HG02759 (cell line): ENCODE data around the gene AKAP8.
"Not testable (repeated sequence)": the region's sequence is repeated elsewhere in the genome, so short reads cannot be mapped to it uniquely, and the experiment has no call there.

Experiments
- ATAC-seq: cut with Tn5 transposase; IDR thresholded peaks from one replicate; pipeline ENCODE4 v1.9.1; 2021; ENCODE audit warnings: mild to moderate bottlenecking, moderate library complexity; ENCODE audit not compliant: unreplicated experiment

Gene AKAP8

DNA sequence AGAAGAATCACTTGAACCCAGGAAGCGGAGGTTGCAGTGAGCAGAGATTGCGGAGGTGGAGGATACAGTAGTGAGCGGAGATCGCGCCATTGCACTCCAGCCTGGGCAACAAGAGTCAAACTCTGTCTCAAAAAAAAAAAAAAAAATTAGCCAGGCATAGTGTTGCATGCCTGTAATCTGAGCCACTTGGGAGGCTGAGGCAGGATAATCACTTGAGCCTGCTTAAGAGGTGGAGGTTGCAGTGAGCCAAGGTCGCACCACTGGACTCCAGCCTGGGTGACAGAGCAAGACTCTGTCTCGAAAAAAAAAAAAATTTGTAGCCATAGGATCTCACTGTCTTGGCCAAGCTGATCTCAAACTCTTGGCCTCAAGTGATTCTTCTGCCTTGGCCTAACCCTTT is 43.6 kb downstream of the AKAP8 start:
- ATAC-seq = not testable (repeated sequence)

DNA sequence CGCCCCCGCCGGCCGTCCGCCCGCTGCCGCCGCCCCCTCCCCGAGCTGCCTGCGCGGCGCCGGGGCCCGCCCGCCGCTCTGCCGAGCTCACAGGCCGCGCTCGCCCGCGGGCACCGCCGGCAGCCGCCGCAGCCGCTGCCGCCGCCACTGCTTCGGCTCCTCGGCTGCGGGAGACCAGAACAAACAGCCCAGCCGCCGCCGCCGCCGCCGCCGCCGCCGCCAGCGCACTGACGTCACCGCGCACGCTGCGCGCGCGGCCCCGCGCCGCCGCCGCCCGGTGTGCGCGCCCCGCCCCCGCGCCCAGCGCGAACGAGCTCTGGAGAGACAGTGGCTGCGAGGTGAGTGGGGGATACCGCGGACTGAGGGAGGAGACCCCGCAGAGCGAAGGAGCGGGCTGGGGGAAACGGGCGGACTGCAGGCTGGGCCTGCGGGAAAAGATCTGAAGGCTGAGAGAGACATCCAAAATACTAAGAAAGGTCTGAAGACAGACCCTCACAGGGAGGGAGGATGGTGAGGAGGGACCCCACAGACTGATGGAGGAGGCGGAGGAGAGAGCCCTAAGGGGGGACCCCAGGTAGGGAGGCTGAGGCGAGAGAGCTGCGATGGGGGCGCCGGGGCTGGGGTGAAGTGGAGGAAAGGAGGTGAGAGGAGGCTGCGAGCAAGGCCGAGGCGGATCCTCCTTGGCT is 47.1 kb downstream of the AKAP8 start, which contains the start of gene BRD4:
Gene BRD4 (minus strand): TSS at position 229 of the 686 bp plus-strand sequence. CDS start 59,440 bp downstream, outside the sequence.
- ATAC-seq = peak; percentile 63

DNA sequence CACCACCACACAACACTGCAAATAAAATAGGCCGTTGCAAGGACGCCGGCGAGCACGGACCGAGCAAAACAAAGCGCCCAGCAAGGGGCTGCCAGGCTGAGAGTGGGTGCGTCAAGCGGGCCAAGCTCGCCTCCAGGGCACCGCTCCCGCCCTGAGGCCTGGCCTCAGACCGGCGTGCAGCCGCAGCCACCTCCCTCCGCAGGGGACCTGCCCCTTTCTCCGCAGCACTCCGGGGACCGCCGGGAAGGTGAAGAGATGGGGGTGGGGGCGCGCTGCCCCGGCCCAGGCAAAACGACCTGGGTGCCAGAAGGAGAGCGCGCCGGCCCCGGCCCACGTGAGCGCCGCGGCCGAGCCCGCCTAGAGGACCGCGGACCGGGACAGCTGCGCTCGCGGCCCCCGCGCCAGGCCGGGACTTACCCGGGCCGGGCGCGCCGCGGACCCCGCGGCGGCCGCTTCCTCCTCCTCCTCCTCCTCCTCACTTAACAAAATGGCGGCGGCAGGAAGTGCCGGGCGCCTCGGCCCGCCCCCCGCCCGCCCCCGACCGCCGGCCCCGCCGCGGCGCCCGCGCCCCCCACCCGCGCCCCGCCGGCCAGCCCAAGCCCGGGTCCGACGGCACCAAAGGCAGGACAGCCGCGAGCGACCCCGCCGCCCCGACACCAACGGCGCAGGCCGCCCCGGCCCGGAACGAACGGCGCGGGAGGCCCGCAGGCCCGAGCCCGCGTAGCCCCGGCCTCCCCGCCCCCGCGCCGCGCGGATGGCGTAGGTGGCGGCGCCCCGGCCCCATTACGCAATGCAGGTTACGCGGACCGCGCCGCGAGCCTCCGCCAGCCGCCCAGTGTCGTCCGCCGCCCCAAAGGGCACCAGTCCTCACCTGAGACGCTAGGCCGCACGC is 47.9 kb downstream of the AKAP8 start:
- ATAC-seq = peak; percentile 46

DNA sequence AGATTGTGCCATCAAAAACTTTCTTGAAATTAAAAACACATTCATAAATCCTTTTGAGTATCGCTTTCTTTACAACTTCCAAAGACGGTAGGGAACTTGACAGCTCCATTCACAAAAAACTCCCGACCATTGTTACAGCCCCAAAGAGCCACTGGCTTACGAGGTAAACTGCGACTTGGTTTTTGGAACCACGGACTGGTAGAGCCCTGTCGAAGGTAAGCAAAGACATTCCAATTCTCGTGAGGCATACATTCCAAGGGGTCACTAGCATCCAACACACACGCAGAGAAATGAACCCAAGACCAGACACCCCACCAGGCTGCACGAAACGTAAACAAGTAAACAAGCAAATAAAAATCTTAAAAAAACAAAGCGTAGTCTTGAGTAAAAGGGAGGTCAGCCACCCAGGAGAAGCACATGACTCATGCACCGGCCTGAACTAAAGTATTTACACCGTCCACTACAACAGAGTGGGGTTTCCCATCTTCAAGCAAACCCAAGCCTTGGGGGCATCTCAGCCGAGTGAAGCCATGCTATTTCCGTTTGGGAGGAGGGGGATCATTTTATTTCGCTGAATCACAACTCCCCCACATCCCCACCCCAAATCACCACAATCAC is 48.7 kb downstream of the AKAP8 start:
- no peak for ATAC-seq

DNA sequence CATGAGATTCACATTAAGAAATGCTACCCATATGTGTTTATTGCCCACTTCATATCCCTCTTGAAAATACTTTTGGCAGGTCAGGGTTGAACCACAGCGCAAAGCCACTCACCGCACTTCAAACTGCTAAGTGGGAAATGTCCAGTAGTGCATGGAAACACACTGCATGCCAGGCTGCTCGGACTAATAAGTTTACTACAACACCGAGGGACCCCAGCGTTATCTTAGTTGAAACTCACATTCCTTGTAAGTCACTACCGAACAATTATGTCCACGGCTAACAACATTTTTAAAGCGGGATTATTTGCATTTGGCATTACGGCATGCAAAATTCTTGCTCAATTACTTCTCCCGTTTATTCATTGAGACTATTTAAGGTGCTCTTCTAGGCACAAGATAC is 51.3 kb downstream of the AKAP8 start:
- ATAC-seq = no peak

DNA sequence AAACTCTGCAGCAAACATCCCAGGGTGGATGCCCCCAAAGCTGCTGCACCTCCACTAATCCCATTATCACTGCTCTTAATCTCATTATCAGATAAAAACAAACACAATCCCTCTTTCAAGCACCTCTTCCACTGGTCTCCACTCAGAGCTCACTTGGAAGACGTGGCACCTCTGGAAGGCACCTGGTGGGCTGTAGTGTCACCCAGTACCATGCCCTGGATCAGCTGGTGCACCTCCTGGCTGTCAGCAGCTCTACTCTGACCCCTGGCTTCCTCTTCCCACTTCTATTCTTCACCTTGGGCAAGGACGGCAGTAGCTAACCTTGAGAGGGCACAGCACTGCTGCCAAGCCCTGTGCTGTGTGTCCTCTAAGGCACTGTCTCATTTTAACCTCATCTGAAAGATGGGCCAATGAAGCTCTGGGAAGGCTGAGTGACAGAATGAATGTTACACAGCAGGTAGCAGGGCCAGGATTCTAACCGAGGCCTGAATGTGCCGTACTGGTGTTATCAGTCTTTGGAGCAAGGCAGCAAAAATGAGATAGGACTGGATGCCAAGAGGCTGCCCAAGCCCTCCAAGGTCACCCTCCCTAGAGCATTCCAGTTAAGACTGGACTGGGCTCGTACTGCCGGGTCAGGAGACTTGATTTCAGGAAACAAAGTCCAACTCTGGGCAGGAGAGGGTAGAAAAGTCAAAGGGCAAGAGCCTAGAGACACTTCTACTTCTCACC is 54.6 kb downstream of the AKAP8 start:
- ATAC-seq = no peak

DNA sequence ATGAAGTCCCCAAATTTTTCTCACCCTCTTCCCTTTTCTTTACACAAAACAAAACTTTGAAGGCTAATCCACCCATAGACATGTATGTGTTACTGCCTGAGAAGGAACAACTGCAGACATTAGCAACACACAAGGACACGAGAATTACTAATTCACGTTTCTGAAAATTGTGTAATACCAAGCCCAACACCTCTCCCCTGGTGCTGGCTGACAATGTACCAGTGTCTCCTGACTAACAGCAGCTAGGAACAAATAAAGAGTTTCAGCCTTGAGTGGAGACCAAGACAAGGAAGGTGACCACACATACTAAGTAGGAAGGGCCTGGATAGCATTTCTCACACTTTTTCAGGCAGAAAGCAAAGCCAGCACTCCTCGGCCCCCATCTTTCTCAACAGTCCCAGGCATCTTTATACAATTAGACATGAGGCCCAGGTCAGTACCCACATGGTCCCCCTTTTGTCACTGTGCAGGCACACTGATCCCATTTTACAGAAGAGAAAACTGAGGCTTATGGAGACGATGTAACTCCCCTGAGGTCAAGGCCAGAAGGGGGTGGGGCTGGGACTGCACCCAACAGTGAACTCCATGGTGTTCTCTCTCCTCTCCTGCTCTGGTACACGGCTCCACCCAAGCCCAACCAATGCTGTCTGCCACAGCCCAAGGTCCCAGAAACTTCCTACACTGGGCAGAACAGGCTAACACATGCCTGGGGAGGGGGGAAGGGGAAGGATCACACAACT is 55.9 kb downstream of the AKAP8 start:
- ATAC-seq = no peak

DNA sequence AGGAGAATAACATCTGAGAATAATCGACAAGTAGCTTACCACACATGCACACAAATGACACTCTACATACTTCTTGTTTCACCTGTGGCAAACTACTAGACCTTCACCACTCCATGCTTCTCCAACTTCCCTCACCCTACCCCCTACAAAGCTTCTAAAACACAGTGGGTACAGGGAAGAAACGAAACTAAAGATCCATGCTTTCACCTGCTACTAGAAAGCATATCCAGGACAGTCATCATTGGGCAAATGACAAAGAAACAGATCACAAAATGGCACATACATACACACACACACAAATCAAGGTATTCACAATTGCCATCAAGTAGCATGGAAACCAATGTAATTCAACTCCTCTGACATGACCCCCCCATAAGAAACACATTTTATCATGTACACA is 57.8 kb downstream of the AKAP8 start:
- no peak for ATAC-seq

DNA sequence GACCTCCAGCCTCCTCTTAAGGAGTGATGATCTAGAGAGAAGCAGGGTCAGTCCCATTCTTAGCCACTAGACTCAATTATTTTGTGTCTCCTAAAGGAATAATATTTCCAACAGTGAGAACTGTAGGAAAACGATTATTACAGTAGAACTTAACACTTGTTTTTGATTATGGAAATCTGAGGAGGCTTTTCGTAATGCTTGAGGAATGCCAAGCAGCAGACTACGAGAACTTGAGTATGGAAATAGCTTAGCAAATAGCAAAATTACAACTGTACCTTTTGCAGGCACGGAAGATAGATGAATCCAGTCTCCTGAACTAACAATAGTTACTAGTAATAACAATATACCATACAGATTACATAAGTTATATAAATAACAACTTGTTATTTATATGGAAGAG is 59.5 kb downstream of the AKAP8 start:
- no peak for ATAC-seq

DNA sequence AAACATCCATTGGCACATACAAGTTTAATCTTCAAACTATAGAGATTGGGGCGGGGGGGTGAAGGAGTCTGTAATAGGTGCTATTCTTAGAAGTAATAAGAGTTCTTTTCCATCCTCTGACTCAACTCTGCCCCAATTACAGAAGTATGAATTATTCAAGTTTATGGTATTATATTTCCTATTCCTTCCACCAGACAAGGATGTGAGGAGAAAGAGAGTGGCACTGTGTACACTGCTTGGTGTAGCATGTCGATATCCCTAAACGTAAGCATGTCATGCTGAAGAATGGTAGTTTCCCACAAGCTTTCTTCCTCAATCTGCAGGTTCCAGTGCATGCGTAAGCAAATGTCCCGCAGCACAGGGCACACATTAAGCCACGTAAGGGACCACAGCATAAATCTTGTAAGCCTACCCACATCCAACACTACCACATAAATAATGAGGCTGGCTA is 61.3 kb downstream of the AKAP8 start:
- ATAC-seq = no peak

DNA sequence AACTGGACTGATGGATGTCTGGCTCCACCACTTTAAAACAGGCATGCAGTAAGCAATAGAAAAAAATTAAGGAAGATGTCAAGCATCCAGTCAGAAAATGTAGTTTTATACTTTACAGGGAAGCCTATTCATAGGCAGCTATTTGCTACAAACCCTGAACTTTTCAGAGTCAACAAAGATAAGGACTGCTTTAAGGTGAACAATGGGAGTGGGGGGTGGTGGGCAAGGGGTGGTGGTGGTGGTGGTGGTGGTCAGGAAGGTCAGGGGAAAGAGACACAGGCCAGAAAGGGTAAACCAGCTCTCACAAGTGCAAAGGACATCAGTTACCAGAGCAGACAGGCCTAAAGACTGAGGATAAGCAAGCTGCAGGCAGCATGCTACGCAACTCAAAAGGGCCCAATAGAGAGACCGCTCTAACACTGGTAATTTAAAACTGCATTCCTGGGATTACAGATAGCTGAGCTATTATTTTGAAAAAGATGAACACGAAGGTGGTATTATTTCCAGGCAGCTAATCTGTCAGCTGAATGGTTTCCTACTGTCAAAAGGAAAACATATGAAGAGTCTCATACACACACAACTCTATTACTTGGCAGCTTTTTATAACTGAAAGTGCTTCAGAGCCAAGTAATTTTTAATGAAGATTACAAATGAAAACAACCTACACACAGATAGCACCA is 62.1 kb downstream of the AKAP8 start:
- ATAC-seq = no peak

DNA sequence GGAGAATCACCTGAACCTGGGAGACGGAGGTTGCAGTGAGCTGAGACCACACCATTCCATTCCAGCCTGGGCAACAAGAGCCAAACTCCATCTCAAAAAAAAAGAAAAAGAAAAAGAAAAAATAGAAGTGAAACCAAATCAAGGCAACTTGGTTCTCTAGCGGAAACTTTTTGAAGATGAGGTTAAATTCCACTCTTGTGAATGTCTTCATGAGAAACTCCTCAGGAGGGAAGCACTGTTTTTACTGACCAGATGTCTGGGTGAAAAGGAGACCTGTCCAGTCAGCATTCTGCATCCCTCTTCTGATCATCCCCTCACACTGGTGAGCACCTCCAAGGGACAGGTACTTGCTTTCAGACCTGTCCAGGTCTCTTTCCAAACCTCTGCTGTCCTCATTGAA is 63.1 kb downstream of the AKAP8 start:
- ATAC-seq = no peak

DNA sequence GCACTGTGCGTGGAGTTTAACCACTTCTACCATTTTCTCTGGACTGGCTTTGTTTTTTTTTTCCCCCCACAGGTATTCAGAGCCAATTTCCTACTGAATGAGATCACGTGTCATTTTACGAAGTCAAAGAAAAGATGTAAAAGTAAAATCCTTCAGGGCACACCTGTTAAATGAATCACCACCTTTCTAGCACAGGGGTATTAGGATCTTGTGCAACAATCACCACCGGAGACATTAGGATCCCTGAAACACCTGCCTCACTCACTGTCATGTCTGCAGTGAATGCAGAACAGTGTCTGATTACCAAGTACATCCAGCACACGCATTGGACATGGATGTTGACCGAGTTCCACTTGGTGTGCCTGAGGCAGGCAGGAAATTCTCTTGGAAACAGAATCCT is 64.5 kb downstream of the AKAP8 start:
- no peak for ATAC-seq

DNA sequence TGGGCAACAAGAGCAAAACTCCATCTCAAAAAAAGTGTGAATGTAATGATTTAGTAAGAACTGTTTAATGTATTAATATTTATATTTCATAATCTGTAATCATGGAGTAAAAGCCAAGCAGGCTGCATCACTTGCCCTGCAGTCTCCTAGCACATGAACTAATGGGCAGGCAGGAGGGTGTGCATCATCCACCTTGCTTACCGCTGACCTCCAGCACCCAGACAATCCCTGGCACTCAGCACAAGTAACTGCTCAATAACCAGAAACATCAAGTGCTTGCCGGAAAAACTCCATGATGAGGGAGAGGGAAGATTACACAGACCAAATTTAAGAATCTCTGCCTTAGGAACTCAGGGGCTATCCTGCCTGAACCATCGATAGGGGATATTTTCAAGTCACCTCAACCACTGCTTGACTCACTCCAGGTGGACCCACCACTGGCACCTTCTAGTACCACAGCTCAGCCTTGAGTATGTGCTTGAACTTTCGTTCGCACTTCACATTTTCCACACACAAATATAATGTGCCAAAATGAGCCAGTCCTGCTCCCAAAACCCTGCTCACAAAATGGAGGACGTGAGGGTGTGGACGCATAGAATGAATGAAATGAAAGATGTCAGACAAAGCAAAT is 65.8 kb downstream of the AKAP8 start:
- no peak for ATAC-seq

DNA sequence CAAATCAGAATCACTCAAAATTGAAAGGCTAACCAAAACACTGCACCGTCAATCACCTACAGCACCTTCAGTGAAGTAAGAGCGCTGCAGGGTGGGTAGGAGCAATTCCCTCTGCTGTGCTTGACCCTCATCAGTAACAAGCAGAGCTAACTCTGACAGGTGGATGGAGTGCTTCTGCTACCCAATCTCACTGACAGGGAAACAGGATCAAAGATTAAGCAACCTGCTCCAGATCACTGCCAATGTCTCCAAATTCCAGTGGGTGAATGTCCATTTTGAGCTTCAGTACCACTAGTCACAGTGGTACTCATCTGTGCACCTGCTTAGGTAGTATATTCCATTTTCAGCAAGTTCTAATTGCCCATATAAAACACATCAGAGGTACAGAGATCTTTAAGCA is 72.4 kb downstream of the AKAP8 start:
- ATAC-seq = no peak

DNA sequence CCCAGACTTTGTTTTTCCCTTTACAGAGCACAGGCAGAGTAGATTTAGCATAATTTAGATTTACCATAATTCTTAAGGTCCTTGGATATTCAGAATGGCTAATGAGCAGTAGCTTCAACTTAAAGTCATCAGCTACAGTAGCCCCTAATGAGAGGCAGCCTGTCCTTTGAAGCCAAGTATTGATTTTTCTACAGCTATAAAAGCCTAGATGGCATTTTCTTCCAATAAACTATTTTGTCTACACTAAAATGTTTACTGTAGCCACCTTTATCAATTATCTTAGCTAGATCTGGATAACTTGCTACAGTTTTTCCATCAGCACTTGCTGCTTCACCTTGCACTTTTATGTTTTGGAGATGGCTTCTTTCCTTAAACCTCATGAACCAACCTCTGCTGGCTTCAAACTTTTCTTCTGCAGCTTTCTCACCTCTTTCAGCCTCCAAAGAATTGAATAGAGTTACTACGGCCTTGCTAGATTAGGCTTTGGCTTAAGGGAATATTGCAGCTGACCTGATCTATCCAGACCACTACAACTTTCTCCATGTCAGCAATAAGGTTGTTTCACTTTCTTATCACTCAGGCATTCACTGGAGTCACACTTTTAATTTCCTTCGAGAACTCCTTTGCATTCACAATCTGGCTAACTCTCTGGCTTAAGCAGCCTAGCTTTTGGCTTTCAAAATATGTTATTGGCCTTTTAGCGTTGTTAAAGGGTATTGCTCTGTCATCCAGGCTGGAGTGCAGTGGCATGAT is 73.8 kb downstream of the AKAP8 start:
- no peak for ATAC-seq

DNA sequence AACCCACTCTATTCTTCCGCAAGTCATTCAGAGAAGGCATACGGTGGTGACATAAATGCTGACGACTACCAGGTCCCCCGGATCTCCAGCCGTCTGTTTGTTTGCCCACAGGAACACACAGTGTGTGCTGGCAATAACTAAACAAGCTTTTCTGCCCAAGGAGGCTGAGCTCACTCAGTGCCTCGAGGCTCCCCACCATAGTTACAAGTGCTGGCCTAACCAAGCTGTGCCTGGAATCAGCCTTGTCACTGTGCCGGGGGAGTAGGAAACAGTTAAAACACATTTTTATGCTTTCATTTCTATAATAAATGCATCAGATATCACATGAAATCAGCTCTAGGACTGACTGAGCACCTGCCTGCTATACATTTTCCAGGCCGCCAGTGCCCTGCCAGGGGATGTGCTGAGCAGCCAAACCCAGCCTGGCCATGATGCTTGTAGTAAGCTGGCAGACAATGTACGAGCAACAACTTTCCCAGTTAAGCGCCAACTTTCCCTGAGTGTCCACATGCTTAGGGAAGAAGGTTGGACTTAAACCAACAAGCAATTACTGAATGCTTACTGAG is 75.4 kb downstream of the AKAP8 start:
- no peak for ATAC-seq
